Measurements from ENCODE around the gene GPR17.

Gene GPR17

GRCh38 chr2:127688405-127688804 is 42.5 kb downstream of the GPR17 start:
- no peak for TF ChIP-seq CTCF (IDR thresholded peaks at IDR 0.05; ENCODE audit: insufficient read depth, low read depth, low read length, missing control alignments)
- H3K4me3 ChIP-seq (ENCODE audit: low read depth, low read length) = no peak overlapping the region
- DNase-seq (ENCODE audit: low read depth) = no peak

- no peak for TF ChIP-seq CTCF (IDR thresholded peaks at IDR 0.05; ENCODE audit: insufficient read depth, low read depth, low read length, missing control alignments)
- H3K4me3 ChIP-seq (ENCODE audit: low read depth, low read length) = no peak overlapping the region
- no peak for DNase-seq (ENCODE audit: low read depth)
Observed at GRCh38 chr2:127690696-127691095, 44.7 kb downstream of the GPR17 start.

GRCh38 chr2:127694986-127695385 is 49.0 kb downstream of the GPR17 start:
- DNase-seq (ENCODE audit: low read depth) = no peak
- H3K4me3 ChIP-seq (ENCODE audit: low read depth, low read length) = no peak overlapping the region
- TF ChIP-seq CTCF (IDR thresholded peaks at IDR 0.05; ENCODE audit: insufficient read depth, low read depth, low read length, missing control alignments) = no peak

- DNase-seq (ENCODE audit: low read depth) = peak; percentile 26
- peak; percentile 17 for TF ChIP-seq CTCF (IDR thresholded peaks at IDR 0.05; ENCODE audit: insufficient read depth, low read depth, low read length, missing control alignments)
- no peak overlapping the region for H3K4me3 ChIP-seq (ENCODE audit: low read depth, low read length)
Observed at GRCh38 chr2:127695491-127696472, 49.8 kb downstream of the GPR17 start.

- no peak for DNase-seq (ENCODE audit: low read depth)
- H3K4me3 ChIP-seq (ENCODE audit: low read depth, low read length) = no peak overlapping the region
- no peak for TF ChIP-seq CTCF (IDR thresholded peaks at IDR 0.05; ENCODE audit: insufficient read depth, low read depth, low read length, missing control alignments)
Observed at GRCh38 chr2:127697482-127698180, 51.7 kb downstream of the GPR17 start.

- H3K4me3 ChIP-seq (ENCODE audit: low read depth, low read length) = no peak overlapping the region
- no peak for TF ChIP-seq CTCF (IDR thresholded peaks at IDR 0.05; ENCODE audit: insufficient read depth, low read depth, low read length, missing control alignments)
- no peak for DNase-seq (ENCODE audit: low read depth)
Observed at GRCh38 chr2:127698553-127699355, 52.8 kb downstream of the GPR17 start.

Measured in GM12865 (cell line).